Esophagus squamous epithelium (tissue), 5 donors: ENCODE data around the gene HNRNPU. TPM values are rescaled to one million over a fixed set of nuclear protein-coding genes. Genes with fewer than 3 reads are reported as not detected.

ENCODE experiments used
- DNase-seq: peaks from one replicate; lab custom pipeline; 2025; lab: John Stamatoyannopoulos, UW
- H3K27ac ChIP-seq, 4 donors: fragments of 200-600 bp; sonication (generic); one replicate each; pipeline ENCODE4 v1.5.1; 2016 to 2019; ENCODE audit warnings: mild to moderate bottlenecking in 1 of 4
- H3K27me3 ChIP-seq, 4 donors: fragments of 200-600 bp; sonication (generic); 1 replicate in 3 of 4; 2 replicates in 1 of 4; pipeline versions ENCODE4 v1.5.1 to v1.6.0; 2017 to 2021; ENCODE audit warnings: antibody characterized with exemption in 1 of 4
- H3K36me3 ChIP-seq, 3 donors: fragments of 200-600 bp; sonication (generic); one replicate each; pipeline ENCODE4 v1.5.1; 2016 to 2019
- H3K4me1 ChIP-seq, 3 donors: fragments of 200-600 bp; sonication (generic); one replicate each; pipeline ENCODE4 v1.5.1; 2017 to 2019
- H3K4me3 ChIP-seq, 4 donors: fragments of 200-600 bp; sonication (generic); 1 replicate in 3 of 4; 2 replicates in 1 of 4; pipeline ENCODE4 v1.5.1; 2016 to 2019; ENCODE audit warnings: mild to moderate bottlenecking in 2 of 4, moderate library complexity in 1 of 4
- H3K9me3 ChIP-seq, 3 donors: fragments of 200-600 bp; sonication (generic); one replicate each; pipeline ENCODE4 v1.5.1; 2016 to 2019
- CTCF ChIP-seq, 6 experiments: fragments of 450-650 bp in 4 of 6; fragments of 200-600 bp in 2 of 6; sonication (generic) in 2 of 6; IDR thresholded peaks; one replicate each; pipeline ENCODE4 v1.5.1; 2016 to 2019; ENCODE audit warnings: antibody characterized with exemption in 6 of 6, mild to moderate bottlenecking in 4 of 6, moderate library complexity in 4 of 6
- POLR2A ChIP-seq, 4 donors: fragments of 450-650 bp; IDR thresholded peaks; one replicate each; pipeline ENCODE4 v1.6.1; 2017; ENCODE audit warnings: antibody characterized with exemption in 4 of 4, mild to moderate bottlenecking in 4 of 4, moderate library complexity in 3 of 4
- WGBS, 2 donors: methylation state at CpG; one replicate each; pipeline ENCODE4 v1.1.5; 2018; 5-methylcytosine and 5-hydroxymethylcytosine counted together
- intact Hi-C: fragments of 100-400 bp; cut with DNase I; formaldehyde crosslinking; loops from one replicate; pipeline ENCODE4 v1.15.0; 2022
- total RNA-seq, 4 donors: library from RNA; depleted of rRNA; stranded (reverse); fragments of >200 nt; gene quantifications; one replicate each; pipeline ENCODE4 v1.1.0, GENCODE V29; 2016
- donor health status: DM: yes; HTN: yes; CAD: no.

The HNRNPU gene
- total RNA-seq, 4 donors from 2014 or later = 176 to 308 (median 257) TPM

GRCh38 chr1:244897476-244898254 is 33.3 kb upstream of the HNRNPU start:
- no peaks in the 10 kb centered on the region for H3K36me3 ChIP-seq
- H3K27ac ChIP-seq = no peak overlapping the region
- H3K9me3 ChIP-seq = no peaks in the 10 kb centered on the region
- no peak overlapping the region for H3K4me3 ChIP-seq
- TF ChIP-seq CTCF (IDR thresholded peaks at IDR 0.05) = no peak
- H3K4me1 ChIP-seq = no peaks in the 10 kb centered on the region
- intact Hi-C loops = no loop called here
- no peak for DNase-seq
- H3K27me3 ChIP-seq = no peaks in the 10 kb centered on the region
- WGBS, 2 donors = 66 to 76% methylated on average over 15 of the region's 15 CpGs

- Histone ChIP-seq H3K4me1 (no peaks in the 10 kb centered on the region), H3K27me3 (no peaks in the 10 kb centered on the region), H3K9me3 (no peaks in the 10 kb centered on the region), H3K27ac (no peak overlapping the region), H3K4me3 (no peak overlapping the region), H3K36me3 (no peaks in the 10 kb centered on the region)
- 51 to 58% methylated on average over 3 of the region's 3 CpGs for WGBS, 2 donors
- intact Hi-C loops = no loop called here
- no peak for TF ChIP-seq POLR2A (IDR thresholded peaks at IDR 0.05)
- no peak for TF ChIP-seq CTCF (IDR thresholded peaks at IDR 0.05)
- DNase-seq = no peak
Observed at GRCh38 chr1:244896550-244896949, 32.2 kb upstream of the HNRNPU start.

- 91 to 92% methylated on average over 6 to 7 of the region's 7 CpGs for WGBS, 2 donors
- TF ChIP-seq POLR2A (IDR thresholded peaks at IDR 0.05) (no peak), CTCF (IDR thresholded peaks at IDR 0.05) (no peak)
- H3K4me1 ChIP-seq = no peaks in the 10 kb centered on the region
- no peak overlapping the region for H3K27ac ChIP-seq
- intact Hi-C loops = no loop called here
- no peaks in the 10 kb centered on the region for H3K9me3 ChIP-seq
- DNase-seq = no peak
- H3K36me3 ChIP-seq = no peaks in the 10 kb centered on the region
- no peaks in the 10 kb centered on the region for H3K27me3 ChIP-seq
- H3K4me3 ChIP-seq = no peak overlapping the region
Observed at GRCh38 chr1:244893836-244894235, 29.5 kb upstream of the HNRNPU start.

- Histone ChIP-seq H3K27ac (no peak overlapping the region), H3K27me3 (no peaks in the 10 kb centered on the region), H3K4me3 (no peak overlapping the region), H3K36me3 (no peaks in the 10 kb centered on the region), H3K4me1 (no peaks in the 10 kb centered on the region), H3K9me3 (no peaks in the 10 kb centered on the region)
- no peak for TF ChIP-seq CTCF (IDR thresholded peaks at IDR 0.05)
- no peak for TF ChIP-seq POLR2A (IDR thresholded peaks at IDR 0.05)
- intact Hi-C loops = no loop called here
- no peak for DNase-seq
- WGBS, 2 donors = 91 to 92% methylated on average over 3 to 4 of the region's 4 CpGs
Observed at GRCh38 chr1:244887281-244887680, 22.9 kb upstream of the HNRNPU start.

- intact Hi-C loops = no loop called here
- WGBS, 2 donors = 78 to 79% methylated on average over 11 of the region's 11 CpGs
- Histone ChIP-seq H3K9me3 (no peaks in the 10 kb centered on the region), H3K27me3 (no peaks in the 10 kb centered on the region), H3K4me3 (no peak overlapping the region), H3K4me1 (no peaks in the 10 kb centered on the region), H3K36me3 (no peaks in the 10 kb centered on the region), H3K27ac (no peak overlapping the region)
- TF ChIP-seq CTCF (IDR thresholded peaks at IDR 0.05) = no peak
- no peak for TF ChIP-seq POLR2A (IDR thresholded peaks at IDR 0.05)
- no peak for DNase-seq
Observed at GRCh38 chr1:244881552-244882280, 17.4 kb upstream of the HNRNPU start.
